Duodenal mucosa (tissue), 2 donors: ENCODE results near the gene SPOCK2.

ENCODE experiments used
- H3K27ac ChIP-seq: one replicate; pipeline ENCODE4 v1.7.0; 2013; ENCODE audit warnings: low read depth, low read length
- H3K27me3 ChIP-seq, 2 donors: one replicate each; pipeline ENCODE4 v1.7.0; 2013; ENCODE audit warnings: low read length in 2 of 2, control low read depth in 1 of 2; ENCODE audit not compliant: insufficient read depth in 2 of 2, control insufficient read depth in 1 of 2
- H3K36me3 ChIP-seq, 2 donors: one replicate each; pipeline ENCODE4 v1.7.0; 2013; ENCODE audit warnings: low read length in 2 of 2, control low read depth in 1 of 2; ENCODE audit not compliant: insufficient read depth in 2 of 2, control insufficient read depth in 1 of 2
- H3K4me1 ChIP-seq, 2 donors: one replicate each; pipeline ENCODE4 v1.7.0; 2013; ENCODE audit warnings: low read length in 2 of 2, control low read depth in 1 of 2; ENCODE audit not compliant: insufficient read depth in 2 of 2, control insufficient read depth in 1 of 2
- H3K4me3 ChIP-seq, 2 donors: one replicate each; pipeline ENCODE4 v1.7.0; 2013; ENCODE audit warnings: low read length in 2 of 2, low read depth in 1 of 2
- H3K9ac ChIP-seq, 2 donors: one replicate each; pipeline ENCODE4 v1.7.0; 2013; ENCODE audit warnings: low read length in 2 of 2, low read depth in 1 of 2
- H3K9me3 ChIP-seq, 2 donors: one replicate each; pipeline ENCODE4 v1.7.0; 2013; ENCODE audit warnings: low read length in 2 of 2, control low read depth in 1 of 2; ENCODE audit not compliant: control insufficient read depth in 1 of 2

The SPOCK2 gene

DNA sequence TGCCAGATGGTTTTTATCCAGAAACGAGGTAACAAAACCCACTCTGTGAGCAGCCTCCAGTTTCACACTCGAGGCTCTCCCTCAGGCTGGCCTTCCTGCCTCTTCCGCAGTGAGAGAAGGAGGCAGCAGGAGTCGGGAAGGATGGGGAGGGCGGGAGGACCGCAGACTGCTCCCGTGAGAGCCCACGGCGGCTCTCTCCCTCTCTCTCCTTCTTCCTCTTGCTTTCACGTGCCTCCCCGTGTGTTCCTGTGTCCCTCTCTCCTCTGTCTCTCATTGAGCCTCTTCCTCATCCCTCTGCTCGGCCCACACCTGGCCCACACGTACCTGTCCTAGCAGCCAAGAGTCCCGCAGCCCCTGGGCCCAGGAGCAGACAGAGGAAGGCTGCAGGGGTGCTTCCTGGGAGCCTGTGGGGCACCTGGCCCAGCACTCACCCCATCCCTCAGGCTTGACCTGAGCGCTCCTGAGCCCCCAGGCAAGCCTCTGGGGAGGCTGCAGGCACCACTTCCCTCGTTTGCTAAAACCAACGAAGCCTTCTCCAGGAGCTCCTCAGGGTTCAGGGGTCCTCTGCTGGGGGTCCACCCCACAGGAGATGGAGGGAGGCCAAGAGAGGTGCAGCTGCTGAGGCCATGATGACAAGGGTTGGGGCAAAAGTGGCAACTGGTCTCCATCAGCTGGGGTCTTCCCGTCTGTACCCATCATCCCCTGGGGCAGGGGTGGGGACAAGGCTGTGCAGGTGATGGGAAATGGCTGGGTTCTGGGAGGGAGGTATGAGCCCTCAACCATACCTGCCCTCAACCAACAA is 13.6 kb downstream of the SPOCK2 start:
- Histone ChIP-seq H3K9ac (no peak overlapping the region), H3K27ac (no peak overlapping the region), H3K4me1 (no peaks in the 10 kb centered on the region), H3K4me3 (no peak overlapping the region), H3K36me3 (no peaks in the 10 kb centered on the region), H3K9me3 (no peaks in the 10 kb centered on the region), H3K27me3 (no peaks in the 10 kb centered on the region)

DNA sequence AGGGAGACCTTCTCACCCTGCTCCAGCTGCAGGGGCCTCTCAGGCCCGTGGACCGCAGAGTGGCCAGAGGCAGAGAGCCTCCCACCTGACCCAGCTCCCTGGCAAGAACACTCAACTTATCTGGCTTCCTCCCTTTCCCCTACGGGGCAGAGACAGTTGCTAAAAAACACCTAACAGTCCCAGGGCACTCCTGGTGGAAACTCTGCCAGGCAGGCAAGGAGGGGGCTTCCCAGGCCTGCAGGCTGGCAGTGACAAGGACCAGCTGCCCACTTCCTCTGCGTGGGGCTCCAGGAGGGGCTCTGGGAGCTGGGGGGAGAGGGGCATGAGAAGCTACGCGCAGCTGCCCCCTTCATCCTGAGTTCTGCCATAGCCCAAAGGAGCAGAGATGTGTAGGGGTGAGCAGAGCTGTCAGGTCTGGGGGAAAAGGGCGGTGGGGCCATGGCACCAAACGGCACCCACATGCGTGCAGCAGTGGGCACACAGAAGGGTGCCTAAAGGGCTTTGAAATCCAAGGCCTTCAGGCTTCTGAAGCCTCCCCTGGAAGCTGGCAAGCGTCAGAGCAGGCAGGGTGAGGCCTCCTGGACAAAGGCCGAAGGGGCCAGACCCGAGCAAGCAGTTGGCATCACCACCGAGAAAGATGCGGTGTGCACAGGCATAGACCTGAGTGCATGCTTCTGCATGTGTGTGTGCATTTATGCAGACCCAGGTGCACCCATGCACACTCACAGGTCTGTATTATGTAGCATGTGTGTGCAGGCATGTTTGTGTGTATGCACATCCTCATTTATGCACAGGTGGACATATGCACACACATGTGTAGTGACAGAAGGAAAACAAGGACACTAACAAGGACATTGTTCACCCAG is 14.4 kb downstream of the SPOCK2 start:
- Histone ChIP-seq H3K4me3 (no peak overlapping the region), H3K4me1 (no peaks in the 10 kb centered on the region), H3K27ac (no peak overlapping the region), H3K27me3 (no peaks in the 10 kb centered on the region), H3K9me3 (no peaks in the 10 kb centered on the region), H3K9ac (no peak overlapping the region), H3K36me3 (no peaks in the 10 kb centered on the region)

DNA sequence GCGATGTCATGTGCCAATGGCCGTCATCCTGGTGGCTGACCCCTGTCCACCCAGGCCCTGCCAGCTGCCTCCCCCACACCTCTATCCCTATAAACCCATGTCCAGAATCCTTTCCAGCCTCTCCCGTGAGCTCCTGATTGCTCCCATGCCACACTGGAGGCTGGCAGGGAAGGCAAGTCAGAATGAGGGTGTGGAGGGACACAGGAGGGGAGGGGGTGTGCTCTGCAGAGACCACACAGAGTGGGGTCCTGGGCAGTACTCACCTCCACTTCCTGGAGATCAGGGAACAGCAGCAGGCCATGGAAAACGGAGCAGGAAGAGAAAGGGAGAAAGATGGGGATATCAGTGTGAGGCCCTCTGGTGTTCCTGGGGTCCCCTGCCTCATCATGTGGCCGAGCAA is 15.7 kb downstream of the SPOCK2 start:
- H3K4me1 ChIP-seq, result no peaks in the 10 kb centered on the region
- no peak overlapping the region for H3K27ac ChIP-seq
- no peaks in the 10 kb centered on the region for H3K36me3 ChIP-seq
- H3K9ac ChIP-seq, result no peak overlapping the region
- no peaks in the 10 kb centered on the region for H3K9me3 ChIP-seq
- H3K27me3 ChIP-seq, result no peaks in the 10 kb centered on the region
- H3K4me3 ChIP-seq, result no peak overlapping the region

DNA sequence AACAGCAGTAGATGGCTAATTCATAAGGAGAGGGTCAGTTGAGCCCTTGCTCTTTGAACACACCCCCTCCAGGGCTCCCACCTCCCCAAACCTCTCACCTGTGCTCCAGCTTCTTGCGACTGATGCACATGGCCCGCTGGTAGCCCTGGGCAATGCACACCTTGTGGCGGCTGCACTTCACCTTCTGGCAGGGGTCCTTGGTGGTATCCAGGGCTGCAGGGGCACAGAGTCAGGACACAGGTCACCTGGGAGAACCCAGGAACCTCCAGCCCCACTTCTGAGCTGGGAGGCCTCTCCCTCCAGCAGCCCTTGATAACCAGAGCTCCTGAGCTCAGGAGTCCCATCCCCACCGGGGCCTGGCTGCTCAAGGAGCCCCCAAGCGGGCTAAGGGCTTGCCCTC is 16.3 kb downstream of the SPOCK2 start:
- H3K4me1 ChIP-seq, result no peaks in the 10 kb centered on the region
- no peaks in the 10 kb centered on the region for H3K27me3 ChIP-seq
- no peaks in the 10 kb centered on the region for H3K9me3 ChIP-seq
- H3K9ac ChIP-seq, result no peak overlapping the region
- no peaks in the 10 kb centered on the region for H3K36me3 ChIP-seq
- no peak overlapping the region for H3K4me3 ChIP-seq
- no peak overlapping the region for H3K27ac ChIP-seq

DNA sequence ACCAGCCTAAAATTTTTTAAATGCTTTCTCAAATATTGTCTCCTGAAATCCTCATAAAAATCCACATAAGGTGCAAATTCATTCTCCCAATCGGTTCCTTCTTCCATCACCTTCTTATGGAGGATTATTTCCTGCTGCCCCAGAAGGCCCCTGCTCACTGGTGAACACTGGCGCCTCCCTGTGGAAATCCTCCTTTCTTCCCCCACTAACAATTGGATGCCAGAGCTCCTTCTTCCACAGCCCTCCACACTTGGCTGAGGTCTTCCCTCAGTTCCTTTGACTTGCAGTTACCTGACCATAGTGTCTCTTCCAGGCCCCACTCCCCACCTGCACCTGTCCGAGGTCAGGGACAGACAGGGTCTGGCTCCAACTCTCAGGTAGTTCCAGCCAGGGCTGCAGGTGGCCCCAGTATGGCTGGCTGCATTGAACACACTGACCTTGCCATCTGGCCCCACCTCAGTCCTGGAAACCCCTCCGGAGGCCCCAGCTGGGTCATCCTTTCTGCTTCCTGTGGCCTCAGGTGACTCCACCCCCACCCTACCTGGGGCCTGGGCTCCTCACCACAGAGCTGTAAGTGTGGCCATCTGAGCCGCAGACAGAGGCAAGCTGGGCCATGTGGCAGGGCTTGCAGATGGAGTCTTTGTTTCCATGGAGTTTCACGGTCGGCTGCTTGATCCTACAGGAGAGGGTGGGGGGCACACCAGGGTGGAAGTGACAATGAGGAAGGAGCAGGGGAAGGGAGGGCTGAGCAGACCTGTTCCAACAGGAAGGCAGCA is 18.4 kb downstream of the SPOCK2 start:
- H3K4me3 ChIP-seq, result no peak overlapping the region
- H3K27ac ChIP-seq, result no peak overlapping the region
- no peak overlapping the region for H3K9ac ChIP-seq
- H3K27me3 ChIP-seq, result no peaks in the 10 kb centered on the region
- no peaks in the 10 kb centered on the region for H3K9me3 ChIP-seq
- peaks cover 0 to 3% of the 10 kb centered on the region in 2 donors for H3K36me3 ChIP-seq
- H3K4me1 ChIP-seq, result no peaks in the 10 kb centered on the region

DNA sequence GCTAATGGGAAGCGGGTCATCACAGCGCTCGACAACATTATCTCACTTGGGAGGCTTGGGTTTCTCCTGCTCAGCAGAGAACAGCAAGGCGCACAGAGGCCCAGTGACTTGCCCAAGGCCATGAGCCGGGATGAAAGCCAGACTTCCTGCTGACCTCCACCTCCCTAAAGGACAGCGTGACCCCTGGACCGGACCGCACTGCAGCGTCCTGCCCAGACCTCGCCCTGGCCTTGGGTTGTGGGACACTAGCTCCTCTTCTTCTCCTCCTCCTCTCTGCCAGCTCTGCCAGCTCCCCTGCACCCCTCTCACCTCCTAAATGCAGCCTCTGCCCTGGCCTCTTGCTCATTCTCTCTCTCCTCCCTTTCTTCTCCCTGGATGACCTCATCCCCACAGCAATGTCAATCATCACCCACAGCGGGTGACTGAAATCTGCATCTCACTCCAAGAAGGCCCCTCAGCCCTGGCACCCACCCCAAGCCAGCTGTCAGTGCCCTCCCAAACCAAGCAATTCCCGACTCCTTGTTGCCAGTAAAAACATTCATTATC is 19.4 kb downstream of the SPOCK2 start:
- H3K4me3 ChIP-seq, result no peak overlapping the region
- H3K36me3 ChIP-seq, result peaks cover 0 to 3% of the 10 kb centered on the region in 2 donors
- H3K4me1 ChIP-seq, result no peaks in the 10 kb centered on the region
- no peak overlapping the region for H3K27ac ChIP-seq
- H3K27me3 ChIP-seq, result no peaks in the 10 kb centered on the region
- no peak overlapping the region for H3K9ac ChIP-seq
- H3K9me3 ChIP-seq, result no peaks in the 10 kb centered on the region

DNA sequence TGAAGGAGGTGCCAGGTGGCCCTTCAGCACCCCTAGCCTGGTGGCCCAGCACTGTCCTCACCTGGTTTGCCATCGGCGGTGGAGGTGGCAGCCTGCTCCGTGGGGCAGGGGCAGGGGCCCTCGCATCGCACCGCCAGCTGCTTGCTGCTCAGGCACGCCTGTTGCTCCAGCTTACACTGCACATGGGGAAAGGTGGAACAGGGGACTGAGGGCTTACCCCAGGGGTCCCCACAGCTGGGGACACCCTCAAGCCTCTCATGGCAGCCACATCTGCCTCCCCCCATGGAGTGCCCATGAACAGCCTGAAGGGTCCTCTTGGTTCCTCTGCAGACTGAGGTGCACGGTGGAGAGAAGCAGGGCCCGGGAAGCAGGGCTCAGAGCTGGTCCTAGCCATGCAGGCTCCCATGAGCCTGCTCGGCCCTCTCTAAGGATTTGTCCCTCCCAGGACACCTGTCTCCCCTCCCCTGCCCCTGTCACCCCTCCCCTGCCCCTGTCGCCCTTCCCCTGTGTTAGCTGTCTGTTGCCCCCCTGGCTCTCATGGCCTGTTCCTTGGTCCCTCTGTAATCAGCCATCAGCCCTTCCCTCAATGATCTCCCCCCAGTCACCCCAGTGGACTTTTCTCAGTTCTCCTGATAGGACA is 20.1 kb downstream of the SPOCK2 start:
- H3K27ac ChIP-seq, result no peak overlapping the region
- no peak overlapping the region for H3K4me3 ChIP-seq
- H3K9me3 ChIP-seq, result no peaks in the 10 kb centered on the region
- H3K27me3 ChIP-seq, result no peaks in the 10 kb centered on the region
- H3K9ac ChIP-seq, result no peak overlapping the region
- peaks cover 0 to 3% of the 10 kb centered on the region in 2 donors for H3K36me3 ChIP-seq
- H3K4me1 ChIP-seq, result no peaks in the 10 kb centered on the region

DNA sequence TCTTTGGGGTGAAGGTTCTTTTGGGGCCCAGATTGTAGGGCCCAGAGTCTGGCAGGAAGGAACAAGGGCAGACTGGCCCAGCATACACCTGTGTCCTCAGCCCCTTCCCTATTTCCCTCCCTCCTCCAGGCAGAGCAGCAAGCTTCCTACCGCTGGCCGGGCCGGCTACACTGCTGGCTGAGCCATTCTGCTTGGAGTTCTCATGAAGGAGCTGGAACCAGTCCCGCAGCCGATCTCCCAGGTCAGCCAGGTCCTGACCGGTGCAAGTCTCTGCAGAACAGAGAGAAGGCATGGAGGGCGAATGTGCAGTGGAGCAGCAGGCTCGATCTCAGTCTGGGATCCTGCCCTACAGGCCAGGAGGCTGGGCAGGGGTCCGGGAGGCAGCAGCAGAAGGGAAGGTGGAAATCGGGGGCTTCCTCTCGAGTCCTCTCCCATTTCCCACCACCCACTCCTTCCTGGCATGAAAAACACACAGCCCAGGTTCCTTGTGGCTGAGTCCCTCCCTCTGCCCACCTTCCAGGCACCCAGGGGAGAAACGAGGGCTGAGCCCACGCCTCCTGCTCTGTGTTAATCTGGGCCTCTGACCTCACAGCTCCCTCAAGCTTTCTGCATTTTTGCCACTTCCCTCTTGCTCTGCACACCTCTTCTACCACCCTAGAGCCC is 20.8 kb downstream of the SPOCK2 start:
- Histone ChIP-seq H3K36me3 (peaks cover 0 to 3% of the 10 kb centered on the region in 2 donors), H3K4me1 (no peaks in the 10 kb centered on the region), H3K27me3 (no peaks in the 10 kb centered on the region), H3K9me3 (no peaks in the 10 kb centered on the region), H3K27ac (no peak overlapping the region), H3K4me3 (no peak overlapping the region), H3K9ac (no peak overlapping the region)
